Stimulated activated CD4-positive, alpha-beta T cell treated with anti-CD3 and anti-CD28 coated beads, TNF-alpha, amount 100 ng/mL, for 4 hours (primary cell): ENCODE measurements around the gene POT1.

Source experiments
- DNase-seq, 3 experiments: peaks; one replicate each; pipeline ENCODE4 v3.0.0-alpha.2; 2020; ENCODE audit warnings: low read depth in 3 of 3

The POT1 gene

GRCh38 chr7:124808206-124808605, 121.4 kb downstream of the POT1 start:
- DNase-seq = no peak

GRCh38 chr7:124801330-124801895, 128.2 kb downstream of the POT1 start:
- no peak for DNase-seq

GRCh38 chr7:124800386-124800785, 129.2 kb downstream of the POT1 start:
- no peak for DNase-seq

GRCh38 chr7:124799448-124799847, 130.2 kb downstream of the POT1 start:
- DNase-seq = no peak

- DNase-seq = no peak
Measured at GRCh38 chr7:124796771-124797170, 132.9 kb downstream of the POT1 start.

- DNase-seq = no peak
Measured at GRCh38 chr7:124792696-124793095, 136.9 kb downstream of the POT1 start.

GRCh38 chr7:124792002-124792401, 137.6 kb downstream of the POT1 start:
- DNase-seq = no peak

GRCh38 chr7:124791426-124791825, 138.2 kb downstream of the POT1 start:
- DNase-seq = no peak

- DNase-seq = no peak
Measured at GRCh38 chr7:124790645-124791044, 139.0 kb downstream of the POT1 start.

GRCh38 chr7:124785994-124786393, 143.6 kb downstream of the POT1 start:
- DNase-seq = no peak

GRCh38 chr7:124784879-124785818, 144.5 kb downstream of the POT1 start:
- no peak for DNase-seq

- no peak for DNase-seq
Measured at GRCh38 chr7:124783271-124783670, 146.4 kb downstream of the POT1 start.

GRCh38 chr7:124781907-124782734, 147.5 kb downstream of the POT1 start:
- DNase-seq = no peak

- DNase-seq = no peak
Measured at GRCh38 chr7:124781418-124781817, 148.2 kb downstream of the POT1 start.

GRCh38 chr7:124780608-124781007, 149.0 kb downstream of the POT1 start:
- no peak for DNase-seq

GRCh38 chr7:124780056-124780455, 149.6 kb downstream of the POT1 start:
- DNase-seq = no peak

GRCh38 chr7:124779620-124780019, 150.0 kb downstream of the POT1 start:
- no peak for DNase-seq

GRCh38 chr7:124779194-124779593, 150.4 kb downstream of the POT1 start:
- no peak for DNase-seq

- no peak for DNase-seq
Measured at GRCh38 chr7:124777268-124777667, 152.4 kb downstream of the POT1 start.

GRCh38 chr7:124776153-124776552, 153.5 kb downstream of the POT1 start:
- no peak for DNase-seq

GRCh38 chr7:124775422-124775821, 154.2 kb downstream of the POT1 start:
- no peak for DNase-seq

- DNase-seq = no peak
Measured at GRCh38 chr7:124773938-124774337, 155.7 kb downstream of the POT1 start.
